Measurements from ENCODE around the gene MST1R. TPM values are rescaled to one million over a fixed set of nuclear protein-coding genes. Genes with fewer than 3 reads are reported as not detected.

MST1R gene
- total and polyA plus RNA-seq, 9 of the 15 experiments (the other 6 are each of a cell fraction or from before 2014, with no cell fraction given) = 1.3 to 10.0 (median 3.8) TPM

DNA sequence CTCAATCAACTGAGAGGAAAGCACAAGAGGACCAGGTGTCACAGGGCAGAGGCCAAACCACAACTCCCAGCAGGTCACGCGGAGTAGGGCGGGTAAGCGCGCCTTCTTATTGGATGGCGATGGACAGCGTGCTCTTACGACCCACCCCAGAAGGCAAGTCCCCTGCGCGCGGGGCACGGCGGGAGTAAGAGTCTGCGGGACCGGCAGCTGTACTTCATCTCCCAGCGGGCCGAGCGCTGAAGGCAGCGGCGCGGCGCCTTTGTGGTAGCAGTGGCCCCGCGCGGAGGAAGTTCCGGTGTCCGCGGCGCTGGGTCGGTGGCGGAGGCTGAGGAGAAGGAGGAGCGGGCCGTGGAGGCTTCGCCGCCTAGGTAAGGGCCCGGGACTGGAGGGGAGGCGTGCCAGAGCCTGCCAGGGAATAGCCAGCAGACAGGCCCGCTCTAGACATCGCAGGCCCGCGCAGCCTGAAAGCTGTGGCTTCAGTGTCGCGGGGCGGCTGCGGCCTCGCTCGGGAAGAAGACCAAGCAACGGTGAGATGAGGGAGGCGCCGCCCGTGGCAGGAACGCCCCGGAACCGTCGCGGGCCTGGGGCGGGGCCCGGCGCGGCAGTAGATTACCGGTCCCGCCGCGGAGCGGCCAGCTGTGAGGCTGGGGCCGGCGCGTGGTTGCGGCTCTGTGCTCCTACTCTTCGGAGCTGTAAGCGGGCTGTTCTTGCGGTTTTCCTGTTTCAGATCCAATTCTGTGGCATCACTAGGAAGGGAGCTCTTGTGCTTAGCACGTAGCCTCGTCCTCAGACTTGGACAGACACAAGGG lies 36.4 kb upstream of the MST1R start, which contains the start of gene RBM6 (continued):
- TF ChIP-seq, protein P1, sequence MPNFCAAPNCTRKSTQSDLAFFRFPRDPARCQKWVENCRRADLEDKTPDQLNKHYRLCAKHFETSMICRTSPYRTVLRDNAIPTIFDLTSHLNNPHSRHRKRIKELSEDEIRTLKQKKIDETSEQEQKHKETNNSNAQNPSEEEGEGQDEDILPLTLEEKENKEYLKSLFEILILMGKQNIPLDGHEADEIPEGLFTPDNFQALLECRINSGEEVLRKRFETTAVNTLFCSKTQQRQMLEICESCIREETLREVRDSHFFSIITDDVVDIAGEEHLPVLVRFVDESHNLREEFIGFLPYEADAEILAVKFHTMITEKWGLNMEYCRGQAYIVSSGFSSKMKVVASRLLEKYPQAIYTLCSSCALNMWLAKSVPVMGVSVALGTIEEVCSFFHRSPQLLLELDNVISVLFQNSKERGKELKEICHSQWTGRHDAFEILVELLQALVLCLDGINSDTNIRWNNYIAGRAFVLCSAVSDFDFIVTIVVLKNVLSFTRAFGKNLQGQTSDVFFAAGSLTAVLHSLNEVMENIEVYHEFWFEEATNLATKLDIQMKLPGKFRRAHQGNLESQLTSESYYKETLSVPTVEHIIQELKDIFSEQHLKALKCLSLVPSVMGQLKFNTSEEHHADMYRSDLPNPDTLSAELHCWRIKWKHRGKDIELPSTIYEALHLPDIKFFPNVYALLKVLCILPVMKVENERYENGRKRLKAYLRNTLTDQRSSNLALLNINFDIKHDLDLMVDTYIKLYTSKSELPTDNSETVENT (CRISPR knock-in tag; IDR thresholded peaks at IDR 0.05) = peak; percentile 55; the same call in 1 of the 2 replicates
- TF ChIP-seq, protein P2, sequence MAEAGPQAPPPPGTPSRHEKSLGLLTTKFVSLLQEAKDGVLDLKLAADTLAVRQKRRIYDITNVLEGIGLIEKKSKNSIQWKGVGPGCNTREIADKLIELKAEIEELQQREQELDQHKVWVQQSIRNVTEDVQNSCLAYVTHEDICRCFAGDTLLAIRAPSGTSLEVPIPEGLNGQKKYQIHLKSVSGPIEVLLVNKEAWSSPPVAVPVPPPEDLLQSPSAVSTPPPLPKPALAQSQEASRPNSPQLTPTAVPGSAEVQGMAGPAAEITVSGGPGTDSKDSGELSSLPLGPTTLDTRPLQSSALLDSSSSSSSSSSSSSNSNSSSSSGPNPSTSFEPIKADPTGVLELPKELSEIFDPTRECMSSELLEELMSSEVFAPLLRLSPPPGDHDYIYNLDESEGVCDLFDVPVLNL (CRISPR knock-in tag; IDR thresholded peaks at IDR 0.05; ENCODE audit: low read depth) = no peak
- TF ChIP-seq ZNF41 (CRISPR knock-in tag; conservative IDR thresholded peaks at IDR 0.05) (no peak), COPS2 (conservative IDR thresholded peaks at IDR 0.05) (no peak), NEUROD1 (IDR thresholded peaks at IDR 0.05; ENCODE audit: borderline replicate concordance, low read depth, low read length, partially characterized antibody) (no peak), FOXA3 (CRISPR knock-in tag; conservative IDR thresholded peaks at IDR 0.05 in 1 of 2, IDR thresholded peaks at IDR 0.05 in 1 of 2) (no peak), TSC22D4 (tag; IDR thresholded peaks at IDR 0.05) (no peak), NUFIP1 (IDR thresholded peaks at IDR 0.05; ENCODE audit: partially characterized antibody) (no peak), ZNF197 (CRISPR knock-in tag; IDR thresholded peaks at IDR 0.05; ENCODE audit: low read depth) (0 out of 2 replicates have a peak, but pooled peaks have one; percentile 27), ASH1L (IDR thresholded peaks at IDR 0.05; ENCODE audit: borderline replicate concordance, low read depth, partially characterized antibody) (no peak), PHF8 (IDR thresholded peaks at IDR 0.05; ENCODE audit: borderline replicate concordance, low read length) (peak; percentile 99; the same call in 1 of the 2 replicates), CREBBP (IDR thresholded peaks at IDR 0.05; ENCODE audit: low read depth, low read length) (no peak), PCBP1 (IDR thresholded peaks at IDR 0.05; ENCODE audit: low read depth, low read length, poor library complexity, severe bottlenecking) (no peak), PTRF (tag; IDR thresholded peaks at IDR 0.05) (no peak), MEF2A (IDR thresholded peaks at IDR 0.05; ENCODE audit: control insufficient read depth, low read depth, low read length) (no peak), RAD51 (IDR thresholded peaks at IDR 0.05; ENCODE audit: borderline replicate concordance, low read depth) (peak; percentile 74), SMARCA5 (IDR thresholded peaks at IDR 0.05) (peak; percentile 26; the same call in 1 of the 2 replicates)
- TF ChIP-seq, protein P3, sequence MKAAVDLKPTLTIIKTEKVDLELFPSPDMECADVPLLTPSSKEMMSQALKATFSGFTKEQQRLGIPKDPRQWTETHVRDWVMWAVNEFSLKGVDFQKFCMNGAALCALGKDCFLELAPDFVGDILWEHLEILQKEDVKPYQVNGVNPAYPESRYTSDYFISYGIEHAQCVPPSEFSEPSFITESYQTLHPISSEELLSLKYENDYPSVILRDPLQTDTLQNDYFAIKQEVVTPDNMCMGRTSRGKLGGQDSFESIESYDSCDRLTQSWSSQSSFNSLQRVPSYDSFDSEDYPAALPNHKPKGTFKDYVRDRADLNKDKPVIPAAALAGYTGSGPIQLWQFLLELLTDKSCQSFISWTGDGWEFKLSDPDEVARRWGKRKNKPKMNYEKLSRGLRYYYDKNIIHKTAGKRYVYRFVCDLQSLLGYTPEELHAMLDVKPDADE (conservative IDR thresholded peaks at IDR 0.05; ENCODE audit: control insufficient read depth, low read depth, low read length) = peak; percentile 89
- TF ChIP-seq, protein P4, sequence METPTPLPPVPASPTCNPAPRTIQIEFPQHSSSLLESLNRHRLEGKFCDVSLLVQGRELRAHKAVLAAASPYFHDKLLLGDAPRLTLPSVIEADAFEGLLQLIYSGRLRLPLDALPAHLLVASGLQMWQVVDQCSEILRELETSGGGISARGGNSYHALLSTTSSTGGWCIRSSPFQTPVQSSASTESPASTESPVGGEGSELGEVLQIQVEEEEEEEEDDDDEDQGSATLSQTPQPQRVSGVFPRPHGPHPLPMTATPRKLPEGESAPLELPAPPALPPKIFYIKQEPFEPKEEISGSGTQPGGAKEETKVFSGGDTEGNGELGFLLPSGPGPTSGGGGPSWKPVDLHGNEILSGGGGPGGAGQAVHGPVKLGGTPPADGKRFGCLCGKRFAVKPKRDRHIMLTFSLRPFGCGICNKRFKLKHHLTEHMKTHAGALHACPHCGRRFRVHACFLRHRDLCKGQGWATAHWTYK (CRISPR knock-in tag; IDR thresholded peaks at IDR 0.05) = peak; percentile 44; the same call in 1 of the 2 replicates
